HEK293 (cell line): ENCODE results near the gene PDE3B.

ENCODE experiments used
- CTCF ChIA-PET: fragments of 350-600 bp; formaldehyde crosslinking; extraction: SDS; loops from one replicate; lab custom pipeline; 2021; ENCODE audit warnings: antibody characterized with exemption; lab: Yijun Ruan, JAX
- POLR2A ChIA-PET: fragments of 300-600 bp; formaldehyde crosslinking; extraction: SDS; loops from one replicate; lab custom pipeline; 2020; ENCODE audit warnings: antibody characterized with exemption, inconsistent platforms; lab: Yijun Ruan, JAX
- H3K27ac ChIP-seq: fragments of 200-500 bp; sonication (Bioruptor generic); 2 replicates; pipeline ENCODE4 v1.5.1; 2014; ENCODE audit warnings: low read depth, low read length, control low read depth, inconsistent platforms; ENCODE audit errors: extremely low read depth
- H3K36me3 ChIP-seq, 2 experiments: fragments of 200-500 bp in 1 of 2; sonication (Bioruptor generic) in 1 of 2; 1 replicate in 1 of 2; 2 replicates in 1 of 2; pipeline ENCODE4 v1.5.1; 2014 to 2017; ENCODE audit warnings: inconsistent platforms in 2 of 2, low read length in 2 of 2; ENCODE audit not compliant: control insufficient read depth in 2 of 2, insufficient read depth in 1 of 2
- H3K4me1 ChIP-seq: fragments of 200-500 bp; sonication (Bioruptor generic); 2 replicates; pipeline ENCODE4 v1.5.1; 2014; ENCODE audit warnings: mild to moderate bottlenecking, low read length, inconsistent platforms; ENCODE audit not compliant: control insufficient read depth, insufficient read depth
- H3K4me3 ChIP-seq: 2 replicates; pipeline ENCODE4 v1.5.1; 2011; ENCODE audit warnings: low read depth, mild to moderate bottlenecking, control low read depth, low read length, moderate library complexity
- H3K9me3 ChIP-seq: fragments of 200-500 bp; sonication (Bioruptor generic); 2 replicates; pipeline ENCODE4 v1.5.1; 2014; ENCODE audit warnings: low read depth, low read length, inconsistent platforms; ENCODE audit not compliant: control insufficient read depth, insufficient read depth
- INSM2 ChIP-seq: fragments of 450-650 bp; formaldehyde crosslinking; IDR thresholded peaks from 2 replicates; pipeline ENCODE4 v1.5.1; 2016; ENCODE audit warnings: missing biosample characterization, missing genetic modification characterization
- KLF17 ChIP-seq: fragments of 450-650 bp; formaldehyde crosslinking; IDR thresholded peaks from 2 replicates; pipeline ENCODE4 v1.5.1; 2016; ENCODE audit warnings: missing biosample characterization, missing genetic modification characterization
- PBX3 ChIP-seq: sonication (generic); formaldehyde crosslinking; IDR thresholded peaks from 2 replicates; pipeline ENCODE4 v1.8.1; 2022; ENCODE audit warnings: mild to moderate bottlenecking, moderate library complexity, missing genetic modification reagents
- PRDM1 ChIP-seq: fragments of 450-650 bp; formaldehyde crosslinking; IDR thresholded peaks from 2 replicates; pipeline ENCODE4; 2016; ENCODE audit warnings: missing biosample characterization, missing genetic modification characterization
- PRDM6 ChIP-seq: fragments of 450-650 bp; formaldehyde crosslinking; IDR thresholded peaks from 2 replicates; pipeline ENCODE4 v1.5.1; 2017; ENCODE audit warnings: missing biosample characterization, missing genetic modification characterization
- SP2 ChIP-seq: fragments of 450-650 bp; formaldehyde crosslinking; IDR thresholded peaks from 2 replicates; pipeline ENCODE4 v1.5.1; 2016; ENCODE audit warnings: missing biosample characterization, missing genetic modification characterization
- ZBTB26 ChIP-seq: fragments of 450-650 bp; formaldehyde crosslinking; optimal IDR thresholded peaks from 2 replicates; pipeline ENCODE3; 2016; ENCODE audit warnings: missing biosample characterization, mild to moderate bottlenecking, missing genetic modification characterization
- ZNF112 ChIP-seq: fragments of 450-650 bp; formaldehyde crosslinking; IDR thresholded peaks from 2 replicates; pipeline ENCODE4 v1.5.0; 2017; ENCODE audit warnings: missing biosample characterization, missing genetic modification characterization
- ZNF214 ChIP-seq: fragments of 450-650 bp; formaldehyde crosslinking; IDR thresholded peaks from 2 replicates; pipeline ENCODE4 v1.5.1; 2017; ENCODE audit warnings: missing biosample characterization, mild to moderate bottlenecking, missing genetic modification characterization, borderline replicate concordance
- ZNF23 ChIP-seq: fragments of 450-650 bp; formaldehyde crosslinking; IDR thresholded peaks from 2 replicates; pipeline ENCODE4 v1.5.1; 2016; ENCODE audit warnings: missing biosample characterization, missing genetic modification characterization, borderline replicate concordance
- ZNF266 ChIP-seq: fragments of 450-650 bp; formaldehyde crosslinking; IDR thresholded peaks from 2 replicates; pipeline ENCODE4 v1.5.1; 2016; ENCODE audit warnings: missing biosample characterization, missing genetic modification characterization, low read depth
- ZNF335 ChIP-seq: fragments of 450-650 bp; formaldehyde crosslinking; conservative IDR thresholded peaks from 2 replicates; pipeline ENCODE4 v1.5.1; 2016; ENCODE audit warnings: missing biosample characterization, missing genetic modification characterization
- ZNF423 ChIP-seq: fragments of 450-650 bp; formaldehyde crosslinking; IDR thresholded peaks from 2 replicates; pipeline ENCODE4 v1.5.1; 2016; ENCODE audit warnings: missing biosample characterization, missing genetic modification characterization
- ZNF561 ChIP-seq: fragments of 450-650 bp; IDR thresholded peaks from 2 replicates; pipeline ENCODE4 v1.5.1; 2018; ENCODE audit warnings: missing biosample characterization, missing genetic modification characterization, borderline replicate concordance
- ZNF580 ChIP-seq: fragments of 450-650 bp; formaldehyde crosslinking; IDR thresholded peaks from 2 replicates; pipeline ENCODE4 v1.5.1; 2016; ENCODE audit warnings: missing biosample characterization, missing genetic modification characterization
- ZNF658 ChIP-seq: fragments of 450-650 bp; formaldehyde crosslinking; IDR thresholded peaks from 2 replicates; pipeline ENCODE4; 2016; ENCODE audit warnings: missing biosample characterization, missing genetic modification characterization
- ZNF747 ChIP-seq: fragments of 450-650 bp; formaldehyde crosslinking; IDR thresholded peaks from 2 replicates; pipeline ENCODE4 v1.5.1; 2016; ENCODE audit warnings: missing biosample characterization, missing genetic modification characterization
- ZNF791 ChIP-seq: fragments of 450-650 bp; formaldehyde crosslinking; IDR thresholded peaks from 2 replicates; pipeline ENCODE4 v1.5.1; 2016; ENCODE audit warnings: missing biosample characterization, missing genetic modification characterization
- ZSCAN30 ChIP-seq: fragments of 450-650 bp; IDR thresholded peaks from 2 replicates; pipeline ENCODE4 v1.5.1; 2018; ENCODE audit warnings: missing biosample characterization, mild to moderate bottlenecking, missing genetic modification characterization, moderate library complexity
- ZSCAN5A ChIP-seq: fragments of 450-650 bp; formaldehyde crosslinking; IDR thresholded peaks from 2 replicates; pipeline ENCODE4 v1.5.1; 2016; ENCODE audit warnings: missing biosample characterization, missing genetic modification characterization

PDE3B gene

GRCh38 chr11:14641801-14642200 is 1.8 kb upstream of the PDE3B start:
- CTCF ChIA-PET: interaction anchor here (0.9 kb wide), 1 partner anchor 266 kb away, joined by 3 read pairs; no protein-coding TSS in a partner anchor
- POLR2A ChIA-PET: no interaction called here
- no peaks in the 10 kb centered on the region for H3K36me3 ChIP-seq
- no peaks in the 10 kb centered on the region for H3K4me1 ChIP-seq
- TF ChIP-seq SP2 (tag by site-specific recombination): no peak
- TF ChIP-seq PRDM6 (tag by site-specific recombination): peak; percentile 29; the same call in 1 of the 2 replicates
- no peaks in the 10 kb centered on the region for H3K9me3 ChIP-seq
- no peak overlapping the region for H3K27ac ChIP-seq
- H3K4me3 ChIP-seq: no peak overlapping the region

GRCh38 chr11:14642453-14642852 is 1.2 kb upstream of the PDE3B start:
- TF ChIP-seq KLF17 (tag by site-specific recombination): no peak
- no peak for TF ChIP-seq ZNF23 (tag by site-specific recombination)
- no peak for TF ChIP-seq PRDM1 (tag by site-specific recombination)
- no peak for TF ChIP-seq ZNF791 (tag by site-specific recombination)
- no peak for TF ChIP-seq ZBTB26 (tag by site-specific recombination)
- TF ChIP-seq ZNF266 (tag by site-specific recombination): no peak
- no peak for TF ChIP-seq ZNF214 (tag by site-specific recombination)
- no peak for TF ChIP-seq ZNF561 (tag by site-specific recombination)
- no peak for TF ChIP-seq ZNF112 (tag by site-specific recombination)
- TF ChIP-seq INSM2 (tag by site-specific recombination): no peak
- H3K4me1 ChIP-seq: no peaks in the 10 kb centered on the region
- ChIA-PET POLR2A (no interaction called here), CTCF (interaction anchor here (0.6 kb wide), 1 partner anchor 156 kb away, joined by 4 read pairs; no protein-coding TSS in a partner anchor)
- H3K9me3 ChIP-seq: no peaks in the 10 kb centered on the region
- no peaks in the 10 kb centered on the region for H3K36me3 ChIP-seq
- no peak overlapping the region for H3K4me3 ChIP-seq
- no peak overlapping the region for H3K27ac ChIP-seq

GRCh38 chr11:14642873-14643696 is 519 bp upstream of the PDE3B start:
- no peaks in the 10 kb centered on the region for H3K9me3 ChIP-seq
- no peaks in the 10 kb centered on the region for H3K4me1 ChIP-seq
- CTCF ChIA-PET: interaction anchor here (0.6 kb wide), 1 partner anchor 155 kb away, joined by 4 read pairs; no protein-coding TSS in a partner anchor
- TF ChIP-seq ZNF423 (no peak), ZSCAN5A (tag by site-specific recombination) (no peak), ZSCAN30 (0 out of 2 replicates have a peak, but pooled peaks have one; percentile 5), ZNF580 (tag by site-specific recombination) (no peak), ZNF747 (tag by site-specific recombination) (no peak), ZNF335 (0 out of 2 replicates have a peak, but pooled peaks have one; percentile 3), ZNF658 (tag by site-specific recombination) (no peak), PBX3 (CRISPR knock-in tag) (peak; percentile 78; the same call in 1 of the 2 replicates)
- POLR2A ChIA-PET: interaction anchor here (0.6 to 2.1 kb wide), 4 partner anchors 122 to 341 kb away, joined by 3 to 14 read pairs (median 8); partner anchors contain the start of genes CYP2R1 and PSMA1
- peak overlapping the region; percentile 80; the same call in 1 of the 2 replicates for H3K27ac ChIP-seq
- H3K36me3 ChIP-seq: no peaks in the 10 kb centered on the region
- H3K4me3 ChIP-seq: peak overlapping the region; percentile 89
